ENCODE results near the gene COL4A1. TPM values are rescaled to one million over a fixed set of nuclear protein-coding genes. Genes with fewer than 3 reads are reported as not detected.
A peak's percentile ranks its signal among the peaks of the same experiment; 100 is the strongest.
"Not testable (repeated sequence)": the region's sequence is repeated elsewhere in the genome, so short reads cannot be mapped to it uniquely, and the experiment has no call there.

The COL4A1 gene
- total and polyA plus RNA-seq, 2 experiments from 2014 or later: 184 to 519 TPM

DNA sequence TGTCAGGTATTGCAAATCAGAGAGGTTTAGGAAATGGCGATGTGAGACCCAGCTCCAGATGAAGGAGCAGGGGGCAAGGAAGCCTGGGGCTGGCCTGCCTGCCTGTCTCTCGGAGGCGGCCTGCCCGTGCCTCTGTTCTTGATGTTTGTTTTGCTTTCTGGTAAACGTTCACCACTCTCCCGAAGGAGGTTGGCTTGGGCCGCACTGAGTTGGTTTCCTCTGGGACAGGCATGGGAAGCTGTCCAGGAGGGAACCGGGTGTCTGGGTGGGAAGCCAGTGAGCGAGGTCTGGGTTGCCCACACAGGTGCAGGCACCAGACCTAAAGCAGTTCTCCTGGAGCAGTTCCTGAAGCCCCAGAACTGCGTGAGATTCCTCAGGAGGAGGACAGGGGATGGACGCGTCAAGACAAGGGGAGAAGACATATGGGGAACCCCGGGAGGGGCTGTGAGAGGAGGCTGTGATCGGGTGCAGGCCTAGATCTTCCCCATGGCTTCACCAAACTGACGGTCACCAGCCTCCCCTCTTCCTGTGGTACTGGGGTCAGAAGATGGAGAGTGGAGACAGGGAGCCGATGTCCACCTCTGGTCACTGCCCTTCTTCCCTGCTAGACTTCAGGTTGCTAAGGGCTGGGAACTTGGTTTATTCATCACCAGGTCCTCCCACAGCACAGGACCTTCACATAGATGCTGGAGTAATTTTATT lies 15.3 kb upstream of the COL4A1 start:
- H3K9ac ChIP-seq: no peak overlapping the region
- no peaks in the 10 kb centered on the region for H3K9me3 ChIP-seq (ENCODE audit: low read depth)
- in situ Hi-C loops (cut with MboI): no loop called here

DNA sequence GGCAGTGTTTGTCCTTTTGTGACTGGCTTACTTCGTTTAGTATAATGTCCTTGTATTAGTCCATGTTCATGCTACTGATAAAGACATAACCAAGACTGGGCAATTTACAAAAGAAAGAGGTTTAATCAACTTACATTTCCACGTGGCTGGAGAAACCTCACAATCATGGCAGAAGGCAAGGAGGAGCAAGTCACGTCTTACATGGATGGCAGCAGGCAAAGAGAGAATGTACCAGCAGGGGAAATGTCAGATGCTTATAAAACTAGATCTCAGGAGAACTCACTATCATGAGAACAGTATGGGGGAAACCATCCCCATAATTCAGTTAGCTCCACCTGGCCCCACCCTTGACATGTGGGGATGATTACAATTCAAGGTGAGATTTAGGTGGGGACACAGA lies 14.6 kb upstream of the COL4A1 start:
- in situ Hi-C loops (cut with MboI); H3K4me3 ChIP-seq; H3K4me2 ChIP-seq (ENCODE audit: unreplicated experiment); H3K27ac ChIP-seq; H3K27me3 ChIP-seq (replicated peaks; ENCODE audit: insufficient read depth); H3K9me2 ChIP-seq (ENCODE audit: insufficient read depth); H3K36me3 ChIP-seq (ENCODE audit: low read depth); DNase-seq; H3K9ac ChIP-seq; H4K20me1 ChIP-seq (ENCODE audit: insufficient read depth); H2AFZ ChIP-seq; H3K9me3 ChIP-seq (ENCODE audit: low read depth): not testable (repeated sequence)
- Histone ChIP-seq H3K4me1 (ENCODE audit: insufficient read depth) (peaks cover 40% of the 10 kb centered on the region), H3K79me2 (ENCODE audit: insufficient read depth) (peaks cover 69% of the 10 kb centered on the region), H3F3A (ENCODE audit: insufficient read depth) (peaks cover 40% of the 10 kb centered on the region)
- WGBS, 2 experiments (ENCODE audit: low coverage in 1 of 2, low lambda C conversion rate in 2 of 2, missing lambda C conversion rate in 2 of 2): 88 to 92% methylated on average over 3 of the region's 3 CpGs

More for the DNA sequence above, 15.3 kb upstream of the COL4A1 start:
- DNase-seq: no peak
- Histone ChIP-seq H3K27ac (peak overlapping the region; percentile 39; the same call in 1 of the 2 replicates), H3F3A (ENCODE audit: insufficient read depth) (peaks cover 42% of the 10 kb centered on the region), H3K79me2 (ENCODE audit: insufficient read depth) (peaks cover 72% of the 10 kb centered on the region), H3K4me2 (ENCODE audit: unreplicated experiment) (no peak overlapping the region), H3K27me3 (replicated peaks; ENCODE audit: insufficient read depth) (no peaks in the 10 kb centered on the region), H3K4me3 (no peak overlapping the region), H3K36me3 (ENCODE audit: low read depth) (no peaks in the 10 kb centered on the region), H3K9me2 (ENCODE audit: insufficient read depth) (no peaks in the 10 kb centered on the region), H4K20me1 (ENCODE audit: insufficient read depth) (no peaks in the 10 kb centered on the region), H3K4me1 (ENCODE audit: insufficient read depth) (peaks cover 47% of the 10 kb centered on the region), H2AFZ (no peak overlapping the region)
- WGBS, 2 experiments (ENCODE audit: low coverage in 1 of 2, low lambda C conversion rate in 2 of 2, missing lambda C conversion rate in 2 of 2): 92 to 95% methylated on average over 16 of the region's 16 CpGs
- TF ChIP-seq EZH2phosphoT487 (IDR thresholded peaks at IDR 0.05; ENCODE audit: insufficient read depth, low read depth) (no peak), EZH2 (IDR thresholded peaks at IDR 0.05; ENCODE audit: insufficient read depth, poor library complexity, severe bottlenecking) (no peak)

- 61 to 75% methylated on average over 2 of the region's 2 CpGs for WGBS, 2 experiments (ENCODE audit: low coverage in 1 of 2, low lambda C conversion rate in 2 of 2, missing lambda C conversion rate in 2 of 2)
- Histone ChIP-seq H2AFZ (no peak overlapping the region), H3K9me3 (ENCODE audit: low read depth) (no peaks in the 10 kb centered on the region), H3K79me2 (ENCODE audit: insufficient read depth) (peaks cover 61% of the 10 kb centered on the region), H4K20me1 (ENCODE audit: insufficient read depth) (no peaks in the 10 kb centered on the region), H3K27me3 (replicated peaks; ENCODE audit: insufficient read depth) (no peaks in the 10 kb centered on the region), H3K4me1 (ENCODE audit: insufficient read depth) (peaks cover 38% of the 10 kb centered on the region), H3K9ac (no peak overlapping the region), H3F3A (ENCODE audit: insufficient read depth) (peaks cover 40% of the 10 kb centered on the region), H3K4me2 (ENCODE audit: unreplicated experiment) (peak overlapping the region; percentile 43), H3K4me3 (no peak overlapping the region), H3K9me2 (ENCODE audit: insufficient read depth) (no peaks in the 10 kb centered on the region), H3K27ac (peak overlapping the region; percentile 28; the same call in 1 of the 2 replicates), H3K36me3 (ENCODE audit: low read depth) (no peaks in the 10 kb centered on the region)
- DNase-seq: no peak
- in situ Hi-C loops (cut with MboI): no loop called here
- TF ChIP-seq EZH2phosphoT487 (IDR thresholded peaks at IDR 0.05; ENCODE audit: insufficient read depth, low read depth) (no peak), EZH2 (IDR thresholded peaks at IDR 0.05; ENCODE audit: insufficient read depth, poor library complexity, severe bottlenecking) (no peak)
Observed at GRCh38 chr13:110320645-110321044, 13.7 kb upstream of the COL4A1 start.

DNA sequence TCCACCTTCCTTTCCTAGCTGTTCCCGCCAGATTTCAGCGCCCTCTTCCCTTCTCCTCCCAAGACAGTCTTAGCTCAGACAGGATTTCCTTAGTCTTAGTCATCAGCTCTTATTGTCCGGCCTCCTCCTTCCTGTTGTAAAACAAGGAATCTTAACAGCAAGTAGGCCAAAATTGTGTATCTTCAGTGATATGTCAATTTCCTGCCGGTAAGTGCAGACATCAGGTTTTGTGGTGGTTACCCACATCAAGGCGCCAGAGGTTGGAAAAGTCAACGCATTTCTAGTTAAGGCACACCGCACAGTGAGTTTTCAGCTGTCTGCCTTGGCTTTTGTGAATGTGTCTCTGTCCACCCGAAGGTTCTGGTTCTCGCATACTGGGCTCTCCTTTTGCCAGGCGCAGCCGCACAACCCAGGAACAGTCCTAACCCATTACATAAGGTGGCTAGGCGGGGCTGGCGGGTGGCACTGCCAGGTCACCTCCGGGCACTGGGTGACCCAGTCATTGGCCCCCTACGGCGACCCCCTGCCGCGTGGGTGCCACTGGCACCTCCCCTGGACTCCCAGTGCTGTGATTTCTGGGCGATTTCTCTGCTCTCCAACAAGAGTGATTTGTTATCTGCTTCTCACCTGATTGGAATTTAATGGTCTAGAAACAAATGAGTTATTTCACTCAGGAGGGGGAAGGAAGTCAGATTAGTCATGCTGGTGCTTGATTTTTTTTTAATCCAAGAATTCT lies 13.0 kb upstream of the COL4A1 start:
- Histone ChIP-seq H3K4me1 (ENCODE audit: insufficient read depth) (peaks cover 38% of the 10 kb centered on the region), H3K9ac (no peak overlapping the region), H3F3A (ENCODE audit: insufficient read depth) (peaks cover 40% of the 10 kb centered on the region), H4K20me1 (ENCODE audit: insufficient read depth) (no peaks in the 10 kb centered on the region), H3K9me2 (ENCODE audit: insufficient read depth) (no peaks in the 10 kb centered on the region), H3K4me3 (no peak overlapping the region), H3K79me2 (ENCODE audit: insufficient read depth) (peaks cover 57% of the 10 kb centered on the region), H3K4me2 (ENCODE audit: unreplicated experiment) (peak overlapping the region; percentile 43), H3K27me3 (replicated peaks; ENCODE audit: insufficient read depth) (no peaks in the 10 kb centered on the region), H3K9me3 (ENCODE audit: low read depth) (no peaks in the 10 kb centered on the region), H3K27ac (peak overlapping the region; percentile 60), H2AFZ (no peak overlapping the region), H3K36me3 (ENCODE audit: low read depth) (no peaks in the 10 kb centered on the region)
- in situ Hi-C loops (cut with MboI): no loop called here
- peak; percentile 80 for DNase-seq
- TF ChIP-seq EZH2 (IDR thresholded peaks at IDR 0.05; ENCODE audit: insufficient read depth, poor library complexity, severe bottlenecking) (no peak), EZH2phosphoT487 (IDR thresholded peaks at IDR 0.05; ENCODE audit: insufficient read depth, low read depth) (no peak)
- WGBS, 2 experiments (ENCODE audit: low coverage in 1 of 2, low lambda C conversion rate in 2 of 2, missing lambda C conversion rate in 2 of 2): 77 to 79% methylated on average over 19 of the region's 19 CpGs

Data from GM23248 (cell line).